Right lobe of liver (tissue), 4 donors: ENCODE data around the gene UROC1.

Experiments
- CTCF ChIP-seq, 4 donors: fragments of 200-600 bp in 3 of 4; fragments of 450-650 bp in 1 of 4; IDR thresholded peaks; one replicate each; pipeline versions ENCODE4 v1.5.1 to v1.8.0; 2016 to 2022; ENCODE audit warnings: antibody characterized with exemption in 4 of 4, mild to moderate bottlenecking in 2 of 4
- POLR2A ChIP-seq: fragments of 450-650 bp; IDR thresholded peaks from one replicate; pipeline ENCODE4 v1.6.1; 2017; ENCODE audit warnings: antibody characterized with exemption, mild to moderate bottlenecking
- donor health status: DM: no; HTN: no; CAD: no.
- donor health status: DM: no; HTN: no; CAD: no.
- donor health status: DM: no; HTN: yes; CAD: no.

GRCh38 chr3:126557415-126557745, 39.8 kb upstream of the UROC1 start:
- TF ChIP-seq CTCF (IDR thresholded peaks at IDR 0.05) (no peak), POLR2A (no peak)
